GM21529 (cell line): ENCODE results near the gene MINDY4B.

ENCODE experiments used
- ATAC-seq: cut with Tn5 transposase; IDR thresholded peaks from one replicate; pipeline ENCODE4 v1.9.1; 2021; ENCODE audit not compliant: unreplicated experiment

The MINDY4B gene

GRCh38 chr3:150848864-150849263 is 56.4 kb downstream of the MINDY4B start:
- no peak for ATAC-seq

GRCh38 chr3:150847433-150847832 is 57.8 kb downstream of the MINDY4B start:
- ATAC-seq: no peak

GRCh38 chr3:150844484-150844883 is 60.8 kb downstream of the MINDY4B start:
- ATAC-seq: no peak

GRCh38 chr3:150843241-150843640 is 62.0 kb downstream of the MINDY4B start:
- ATAC-seq: no peak

- ATAC-seq: no peak
Measured at GRCh38 chr3:150840802-150841515, 64.3 kb downstream of the MINDY4B start.

- no peak for ATAC-seq
Measured at GRCh38 chr3:150830745-150831144, 74.5 kb downstream of the MINDY4B start.

- ATAC-seq: peak; percentile 62
Measured at GRCh38 chr3:150830094-150830681, 75.1 kb downstream of the MINDY4B start.

- ATAC-seq: no peak
Measured at GRCh38 chr3:150829408-150829807, 75.8 kb downstream of the MINDY4B start.

GRCh38 chr3:150828997-150829396 is 76.2 kb downstream of the MINDY4B start:
- ATAC-seq: no peak

- no peak for ATAC-seq
Measured at GRCh38 chr3:150828261-150828660, 77.0 kb downstream of the MINDY4B start.

- ATAC-seq: no peak
Measured at GRCh38 chr3:150826466-150827282, 78.6 kb downstream of the MINDY4B start.

- ATAC-seq: no peak
Measured at GRCh38 chr3:150825916-150826377, 79.3 kb downstream of the MINDY4B start.

GRCh38 chr3:150825192-150825915 is 79.9 kb downstream of the MINDY4B start:
- no peak for ATAC-seq

- ATAC-seq: no peak
Measured at GRCh38 chr3:150823277-150823676, 82.0 kb downstream of the MINDY4B start.

GRCh38 chr3:150822636-150823035 is 82.6 kb downstream of the MINDY4B start:
- ATAC-seq: no peak
